Endodermal cell (in vitro differentiated cells): ENCODE results near the gene FER. TPM values are rescaled to one million over a fixed set of nuclear protein-coding genes. Genes with fewer than 3 reads are reported as not detected.

ENCODE experiments used
- DNase-seq: peaks from one replicate; pipeline ENCODE4 v3.0.0-alpha.2; 2017
- H3K27ac ChIP-seq: 2 replicates; pipeline ENCODE4 v1.5.1; 2013; ENCODE audit warnings: mild to moderate bottlenecking, low read depth, low read length, moderate library complexity
- H3K27me3 ChIP-seq: 2 replicates; pipeline ENCODE4 v1.6.1; 2013; ENCODE audit warnings: mild to moderate bottlenecking, low read length, moderate library complexity; ENCODE audit not compliant: insufficient read depth, control insufficient read depth, poor library complexity, severe bottlenecking
- H3K36me3 ChIP-seq: 2 replicates; pipeline ENCODE4 v1.7.0; 2013; ENCODE audit warnings: mild to moderate bottlenecking, low read length, moderate library complexity; ENCODE audit not compliant: control insufficient read depth, insufficient read depth
- H3K4me1 ChIP-seq: one replicate; pipeline ENCODE4 v1.7.0; 2013; ENCODE audit warnings: low read length; ENCODE audit not compliant: control insufficient read depth, insufficient read depth
- H3K4me3 ChIP-seq: 2 replicates; pipeline ENCODE4 v1.5.1; 2013; ENCODE audit warnings: mild to moderate bottlenecking, low read length, moderate library complexity
- H3K9ac ChIP-seq: 2 replicates; pipeline ENCODE4 v1.6.1; 2013; ENCODE audit warnings: mild to moderate bottlenecking, low read length, moderate library complexity; ENCODE audit not compliant: poor library complexity, severe bottlenecking; ENCODE audit errors: extremely low read depth
- H3K9me3 ChIP-seq: 2 replicates; pipeline ENCODE4 v1.6.1; 2013; ENCODE audit warnings: mild to moderate bottlenecking, low read length, moderate library complexity; ENCODE audit not compliant: control insufficient read depth
- H3K27ac Mint-ChIP-seq: 2 replicates; pipeline ENCODE4 v1.8.0; 2020; ENCODE audit warnings: mixed read lengths
- H3K27me3 Mint-ChIP-seq: 2 replicates; pipeline ENCODE4 v1.8.0; 2021; ENCODE audit warnings: mild to moderate bottlenecking, mixed read lengths; ENCODE audit not compliant: insufficient read depth
- H3K36me3 Mint-ChIP-seq: 2 replicates; pipeline ENCODE4 v1.8.0; 2020; ENCODE audit warnings: low read depth, mixed read lengths
- H3K4me1 Mint-ChIP-seq: 2 replicates; pipeline ENCODE4 v1.8.0; 2020; ENCODE audit warnings: mixed read lengths
- H3K4me3 Mint-ChIP-seq: 2 replicates; pipeline ENCODE4 v1.8.0; 2020; ENCODE audit warnings: mild to moderate bottlenecking, moderate library complexity, mixed read lengths
- H3K9me3 Mint-ChIP-seq: 2 replicates; pipeline ENCODE4 v1.8.0; 2020; ENCODE audit warnings: mild to moderate bottlenecking, mixed read lengths
- WGBS, 2 experiments: methylation state at CpG; one replicate each; pipeline versions ENCODE4 v1.1.5 to v1.1.7; 2013; ENCODE audit warnings: missing lambda C conversion rate in 2 of 2, mixed read lengths in 1 of 2; ENCODE audit not compliant: insufficient coverage in 1 of 2, insufficient read length in 1 of 2; 5-methylcytosine and 5-hydroxymethylcytosine counted together
- total RNA-seq, 2 donors: library from RNA; stranded (reverse); fragmentation: NEBNext Ultra II Directional in 1 of 2; extraction: Animal tissue kit (Norgen Biotek cat#: 25700) in 1 of 2; gene quantifications; 2 replicates in 1 of 2; 3 replicates in 1 of 2; pipeline ENCODE4 v1.2.1, GENCODE V29; 2021
- TF ChIP-seq, protein P1 (sequence below): fragments of 200-600 bp; sonication (generic); conservative IDR thresholded peaks from 2 replicates; pipeline ENCODE4 v1.5.0; 2021; ENCODE audit warnings: antibody characterized with exemption, mild to moderate bottlenecking

Gene FER
- total RNA-seq, 2 donors from 2014 or later: 24.5 to 26.8 TPM

DNA sequence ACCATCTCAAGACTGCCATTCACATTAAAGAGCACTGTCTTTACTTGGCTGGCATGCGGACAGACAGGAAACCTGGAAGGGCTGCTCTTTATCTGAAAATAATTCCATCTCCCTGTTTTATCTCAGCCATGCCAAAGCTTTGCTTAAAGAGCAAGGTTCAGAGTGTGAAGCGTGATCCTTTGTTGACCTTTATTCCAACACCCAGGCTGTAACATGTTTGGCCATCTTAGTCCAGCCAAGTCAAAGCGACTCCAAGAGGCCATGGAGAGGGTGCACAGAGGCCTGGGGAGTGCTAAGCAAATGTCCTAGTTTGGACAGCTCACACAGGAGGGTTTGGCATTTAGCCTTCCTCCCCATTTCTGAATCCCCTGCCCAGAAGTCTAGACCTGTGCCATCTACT is 467.3 kb downstream of the FER start:
- Histone ChIP-seq H3K36me3 (no peaks in the 10 kb centered on the region), H3K27ac (no peak overlapping the region), H3K9ac (no peak overlapping the region), H3K27me3 (no peaks in the 10 kb centered on the region), H3K4me1 (no peaks in the 10 kb centered on the region), H3K4me3 (no peak overlapping the region), H3K9me3 (no peaks in the 10 kb centered on the region)
- Mint-ChIP-seq H3K36me3 (peaks cover 3% of the 10 kb centered on the region), H3K4me1 (no peaks in the 10 kb centered on the region), H3K9me3 (peaks cover 59% of the 10 kb centered on the region), H3K27ac (no peak overlapping the region), H3K4me3 (no peak overlapping the region), H3K27me3 (no peaks in the 10 kb centered on the region)
- 89 to 93% methylated on average over 3 of the region's 3 CpGs for whole genome bisulfite sequencing, 2 experiments
- no peak for DNase-seq
- TF ChIP-seq, protein P1, sequence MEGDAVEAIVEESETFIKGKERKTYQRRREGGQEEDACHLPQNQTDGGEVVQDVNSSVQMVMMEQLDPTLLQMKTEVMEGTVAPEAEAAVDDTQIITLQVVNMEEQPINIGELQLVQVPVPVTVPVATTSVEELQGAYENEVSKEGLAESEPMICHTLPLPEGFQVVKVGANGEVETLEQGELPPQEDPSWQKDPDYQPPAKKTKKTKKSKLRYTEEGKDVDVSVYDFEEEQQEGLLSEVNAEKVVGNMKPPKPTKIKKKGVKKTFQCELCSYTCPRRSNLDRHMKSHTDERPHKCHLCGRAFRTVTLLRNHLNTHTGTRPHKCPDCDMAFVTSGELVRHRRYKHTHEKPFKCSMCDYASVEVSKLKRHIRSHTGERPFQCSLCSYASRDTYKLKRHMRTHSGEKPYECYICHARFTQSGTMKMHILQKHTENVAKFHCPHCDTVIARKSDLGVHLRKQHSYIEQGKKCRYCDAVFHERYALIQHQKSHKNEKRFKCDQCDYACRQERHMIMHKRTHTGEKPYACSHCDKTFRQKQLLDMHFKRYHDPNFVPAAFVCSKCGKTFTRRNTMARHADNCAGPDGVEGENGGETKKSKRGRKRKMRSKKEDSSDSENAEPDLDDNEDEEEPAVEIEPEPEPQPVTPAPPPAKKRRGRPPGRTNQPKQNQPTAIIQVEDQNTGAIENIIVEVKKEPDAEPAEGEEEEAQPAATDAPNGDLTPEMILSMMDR: no peak

DNA sequence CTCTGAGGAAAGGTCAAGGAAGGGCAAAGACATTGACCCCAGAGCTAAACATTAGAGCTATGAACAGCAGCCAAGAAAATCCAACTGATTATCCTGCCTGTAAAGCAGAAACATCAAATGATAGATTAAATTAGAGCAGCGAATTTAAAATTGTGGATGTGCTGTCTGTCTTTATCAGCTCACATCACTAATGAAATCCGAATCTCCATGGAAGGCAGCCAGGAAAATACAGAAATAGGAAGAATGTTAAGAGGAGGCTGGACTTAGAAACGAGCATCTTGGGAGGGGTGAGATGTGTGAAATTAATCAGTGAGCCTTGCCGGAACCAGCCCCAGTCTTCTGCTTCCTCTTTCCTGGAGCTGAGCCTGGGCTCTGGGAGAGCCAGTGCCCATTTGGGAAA is 471.1 kb downstream of the FER start:
- 93 to 100% methylated on average over 2 to 4 of the region's 4 CpGs for WGBS, 2 experiments
- DNase-seq: no peak
- H3K4me1 ChIP-seq: no peaks in the 10 kb centered on the region
- no peaks in the 10 kb centered on the region for H3K36me3 ChIP-seq
- peaks cover 5% of the 10 kb centered on the region for H3K9me3 ChIP-seq
- TF ChIP-seq, protein P1: no peak
- H3K4me1 Mint-ChIP-seq: peaks cover 16% of the 10 kb centered on the region
- H3K4me3 ChIP-seq: no peak overlapping the region
- H3K9ac ChIP-seq: no peak overlapping the region
- H3K27ac Mint-ChIP-seq: no peak overlapping the region
- no peak overlapping the region for H3K27ac ChIP-seq
- H3K9me3 Mint-ChIP-seq: peaks cover 31% of the 10 kb centered on the region
- H3K4me3 Mint-ChIP-seq: no peak overlapping the region
- no peaks in the 10 kb centered on the region for H3K27me3 ChIP-seq
- H3K27me3 Mint-ChIP-seq: no peaks in the 10 kb centered on the region
- H3K36me3 Mint-ChIP-seq: peaks cover 3% of the 10 kb centered on the region

DNA sequence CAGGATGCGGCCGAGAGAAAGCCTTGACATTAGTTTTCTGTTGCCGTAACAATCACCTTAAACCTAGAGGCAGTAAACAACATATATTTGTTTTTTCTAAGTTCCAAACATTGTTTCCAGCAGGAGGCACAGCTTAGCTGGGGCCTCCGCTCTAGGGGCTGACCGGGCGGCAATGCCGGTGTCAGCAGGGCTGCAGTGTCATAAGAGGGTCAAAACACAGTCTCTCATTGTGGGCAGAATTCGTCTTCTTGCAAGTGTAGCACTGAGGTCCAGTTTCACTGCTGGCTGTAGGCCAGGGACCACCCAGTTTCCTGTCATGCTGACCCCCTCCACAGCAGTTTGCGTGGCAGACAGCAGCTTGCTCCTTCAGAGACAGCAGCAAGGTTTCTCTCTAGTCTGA is 475.8 kb downstream of the FER start:
- TF ChIP-seq, protein P1: peak; percentile 63
- Histone ChIP-seq H3K9me3 (peaks cover 5% of the 10 kb centered on the region), H3K4me1 (no peaks in the 10 kb centered on the region), H3K27me3 (no peaks in the 10 kb centered on the region), H3K9ac (no peak overlapping the region), H3K27ac (no peak overlapping the region), H3K4me3 (no peak overlapping the region), H3K36me3 (no peaks in the 10 kb centered on the region)
- H3K36me3 Mint-ChIP-seq: peaks cover 3% of the 10 kb centered on the region
- H3K27ac Mint-ChIP-seq: peak overlapping the region; percentile 66
- H3K4me1 Mint-ChIP-seq: peaks cover 22% of the 10 kb centered on the region
- no peak overlapping the region for H3K4me3 Mint-ChIP-seq
- H3K9me3 Mint-ChIP-seq: peaks cover 6% of the 10 kb centered on the region
- 73 to 88% methylated on average over 7 to 9 of the region's 9 CpGs for WGBS, 2 experiments
- DNase-seq: peak; percentile 66
- H3K27me3 Mint-ChIP-seq: no peaks in the 10 kb centered on the region
